GM21447 (cell line): ENCODE data around the gene SPAG7.
"Not testable (repeated sequence)": the region's sequence is repeated elsewhere in the genome, so short reads cannot be mapped to it uniquely, and the experiment has no call there.

Source experiments
- ATAC-seq: cut with Tn5 transposase; IDR thresholded peaks from one replicate; pipeline ENCODE4 v1.9.1; 2021; ENCODE audit not compliant: unreplicated experiment

SPAG7 gene

GRCh38 chr17:4938688-4939545, 28.7 kb downstream of the SPAG7 start:
- ATAC-seq: peak; percentile 1

- ATAC-seq: no peak
These were observed 29.5 kb downstream of the SPAG7 start for GRCh38 chr17:4938069-4938491.

GRCh38 chr17:4937553-4937952, 30.1 kb downstream of the SPAG7 start:
- no peak for ATAC-seq

GRCh38 chr17:4936436-4936835, 31.2 kb downstream of the SPAG7 start:
- no peak for ATAC-seq

- no peak for ATAC-seq
These were observed 32.0 kb downstream of the SPAG7 start for GRCh38 chr17:4935650-4936049.

- no peak for ATAC-seq
These were observed 33.2 kb downstream of the SPAG7 start for GRCh38 chr17:4934173-4934979.

GRCh38 chr17:4933646-4934045, 34.0 kb downstream of the SPAG7 start:
- ATAC-seq: no peak

GRCh38 chr17:4932756-4933155, 34.9 kb downstream of the SPAG7 start:
- no peak for ATAC-seq

GRCh38 chr17:4931963-4932362, 35.7 kb downstream of the SPAG7 start, which contains the start of gene GP1BA:
GP1BA (plus strand) TSS chr17:4932277; CDS start chr17:4932605, 328 bp downstream.
- ATAC-seq: no peak

GRCh38 chr17:4928881-4929280, 38.7 kb downstream of the SPAG7 start:
- no peak for ATAC-seq

GRCh38 chr17:4926577-4927335, 40.9 kb downstream of the SPAG7 start:
- ATAC-seq: not testable (repeated sequence)

GRCh38 chr17:4921320-4921719, 46.3 kb downstream of the SPAG7 start:
- no peak for ATAC-seq

GRCh38 chr17:4920351-4921048, 47.1 kb downstream of the SPAG7 start:
- ATAC-seq: no peak

- no peak for ATAC-seq
These were observed 48.0 kb downstream of the SPAG7 start for GRCh38 chr17:4919511-4920047.

GRCh38 chr17:4914551-4914950, 53.1 kb downstream of the SPAG7 start:
- not testable (repeated sequence) for ATAC-seq

GRCh38 chr17:4913994-4914393, 53.6 kb downstream of the SPAG7 start:
- ATAC-seq: no peak
